SU-DHL-6 (cell line): ENCODE measurements around the gene SIRT4.

Experiments used
- EZH2phosphoT487 ChIP-seq: fragments of 200-600 bp; sonication (generic), shearing (Covaris generic); conservative IDR thresholded peaks from 2 replicates; pipeline ENCODE4 v1.6.1; 2018; ENCODE audit warnings: mild to moderate bottlenecking, antibody characterized with exemption, low read length, moderate library complexity, mixed read lengths
- TF ChIP-seq, protein P1 (sequence below): fragments of 200-600 bp; sonication (generic); IDR thresholded peaks from one replicate; pipeline ENCODE4 v1.5.1; 2017; ENCODE audit warnings: antibody characterized with exemption, mild to moderate bottlenecking, low read length, moderate library complexity; ENCODE audit not compliant: insufficient read depth, poor library complexity, severe bottlenecking

DNA sequence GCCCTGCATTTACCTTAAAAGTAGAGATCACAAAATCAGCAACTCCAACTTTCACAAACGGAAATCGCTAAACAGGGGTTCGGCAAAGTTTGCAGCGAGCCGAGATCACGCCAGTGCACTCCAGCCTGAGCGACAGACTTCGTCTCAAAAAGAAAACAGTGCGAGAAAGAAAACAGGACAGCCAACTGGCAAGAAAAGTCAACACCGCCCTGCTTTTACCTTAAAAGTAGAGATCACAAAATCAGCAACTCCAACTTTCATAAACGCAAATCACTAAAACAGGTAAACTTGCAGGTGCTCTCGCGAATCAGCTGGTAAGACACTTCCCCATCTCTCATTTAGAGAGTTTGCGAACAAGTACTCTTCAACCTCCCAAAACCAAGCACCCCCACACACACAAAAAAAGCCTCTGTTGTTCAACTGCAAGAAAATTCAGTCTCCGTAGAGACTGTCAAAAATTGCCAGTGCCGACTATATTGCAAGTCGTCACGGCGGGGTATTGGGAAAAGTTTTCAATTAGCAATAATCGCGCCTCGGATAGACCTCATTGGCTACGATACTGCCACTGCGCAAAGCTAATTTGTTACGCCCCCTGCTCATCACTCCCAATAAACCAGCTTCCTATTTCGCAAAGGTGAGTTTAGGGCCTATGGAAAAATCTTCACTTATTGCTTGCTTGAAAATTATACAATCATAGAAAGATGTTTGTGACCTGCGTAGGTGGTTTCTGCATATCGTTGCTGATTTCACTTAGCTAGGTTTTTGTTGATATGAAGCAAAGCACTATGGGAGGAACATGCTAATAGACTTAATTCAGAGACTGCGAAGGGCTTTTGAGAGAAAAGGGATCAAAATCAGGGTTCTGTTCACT lies 9.2 kb upstream of the SIRT4 start, which contains the start of gene RNU4-1:
- TF ChIP-seq, protein P1, sequence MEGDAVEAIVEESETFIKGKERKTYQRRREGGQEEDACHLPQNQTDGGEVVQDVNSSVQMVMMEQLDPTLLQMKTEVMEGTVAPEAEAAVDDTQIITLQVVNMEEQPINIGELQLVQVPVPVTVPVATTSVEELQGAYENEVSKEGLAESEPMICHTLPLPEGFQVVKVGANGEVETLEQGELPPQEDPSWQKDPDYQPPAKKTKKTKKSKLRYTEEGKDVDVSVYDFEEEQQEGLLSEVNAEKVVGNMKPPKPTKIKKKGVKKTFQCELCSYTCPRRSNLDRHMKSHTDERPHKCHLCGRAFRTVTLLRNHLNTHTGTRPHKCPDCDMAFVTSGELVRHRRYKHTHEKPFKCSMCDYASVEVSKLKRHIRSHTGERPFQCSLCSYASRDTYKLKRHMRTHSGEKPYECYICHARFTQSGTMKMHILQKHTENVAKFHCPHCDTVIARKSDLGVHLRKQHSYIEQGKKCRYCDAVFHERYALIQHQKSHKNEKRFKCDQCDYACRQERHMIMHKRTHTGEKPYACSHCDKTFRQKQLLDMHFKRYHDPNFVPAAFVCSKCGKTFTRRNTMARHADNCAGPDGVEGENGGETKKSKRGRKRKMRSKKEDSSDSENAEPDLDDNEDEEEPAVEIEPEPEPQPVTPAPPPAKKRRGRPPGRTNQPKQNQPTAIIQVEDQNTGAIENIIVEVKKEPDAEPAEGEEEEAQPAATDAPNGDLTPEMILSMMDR = no peak
- no peak for TF ChIP-seq EZH2phosphoT487
